Endothelial cell of umbilical vein (primary cell): ENCODE results near the gene DHRS11.

Experiments used
- EZH2 ChIP-seq: IDR thresholded peaks from 2 replicates; pipeline ENCODE4 v1.6.1; 2012; ENCODE audit warnings: borderline replicate concordance, low read depth, mild to moderate bottlenecking, moderate library complexity, low read length, inconsistent platforms; ENCODE audit not compliant: severe bottlenecking
- FOS ChIP-seq: IDR thresholded peaks from 2 replicates; pipeline ENCODE4 v1.6.1; 2011; ENCODE audit warnings: mild to moderate bottlenecking, low read length, moderate library complexity, borderline replicate concordance; ENCODE audit not compliant: insufficient read depth
- JUN ChIP-seq: IDR thresholded peaks from 2 replicates; pipeline ENCODE4 v1.6.1; 2011; ENCODE audit warnings: borderline replicate concordance, low read depth; ENCODE audit not compliant: insufficient read length, insufficient read depth
- MAX ChIP-seq: IDR thresholded peaks from 2 replicates; pipeline ENCODE4 v1.6.1; 2011; ENCODE audit not compliant: insufficient read depth, insufficient read length
- MYC ChIP-seq: IDR thresholded peaks from one replicate; pipeline ENCODE4 v1.6.1; 2011; ENCODE audit warnings: mild to moderate bottlenecking, low read depth, low read length
- POLR2A ChIP-seq: IDR thresholded peaks from 2 replicates; pipeline ENCODE4 v1.6.1; 2012; ENCODE audit warnings: low read depth, mild to moderate bottlenecking, control low read depth, low read length
- POLR2AphosphoS5 ChIP-seq: IDR thresholded peaks from 2 replicates; pipeline ENCODE4 v1.6.1; 2012; ENCODE audit warnings: low read depth, mild to moderate bottlenecking, control low read depth, low read length, moderate library complexity; ENCODE audit not compliant: insufficient read depth
- TF ChIP-seq, protein P1 (sequence below), 2 donors: IDR thresholded peaks; 1 replicate in 1 of 2; 2 replicates in 1 of 2; pipeline ENCODE4 v1.5.1; 2011; ENCODE audit warnings: low read length in 2 of 2, mild to moderate bottlenecking in 2 of 2, moderate library complexity in 2 of 2, control low read depth in 1 of 2, inconsistent platforms in 1 of 2, low read depth in 1 of 2; ENCODE audit not compliant: insufficient read depth in 1 of 2; ENCODE audit errors: extremely low read depth in 1 of 2

GRCh38 chr17:36594626-36595401, 3.1 kb downstream of the DHRS11 start:
- TF ChIP-seq, protein P1, sequence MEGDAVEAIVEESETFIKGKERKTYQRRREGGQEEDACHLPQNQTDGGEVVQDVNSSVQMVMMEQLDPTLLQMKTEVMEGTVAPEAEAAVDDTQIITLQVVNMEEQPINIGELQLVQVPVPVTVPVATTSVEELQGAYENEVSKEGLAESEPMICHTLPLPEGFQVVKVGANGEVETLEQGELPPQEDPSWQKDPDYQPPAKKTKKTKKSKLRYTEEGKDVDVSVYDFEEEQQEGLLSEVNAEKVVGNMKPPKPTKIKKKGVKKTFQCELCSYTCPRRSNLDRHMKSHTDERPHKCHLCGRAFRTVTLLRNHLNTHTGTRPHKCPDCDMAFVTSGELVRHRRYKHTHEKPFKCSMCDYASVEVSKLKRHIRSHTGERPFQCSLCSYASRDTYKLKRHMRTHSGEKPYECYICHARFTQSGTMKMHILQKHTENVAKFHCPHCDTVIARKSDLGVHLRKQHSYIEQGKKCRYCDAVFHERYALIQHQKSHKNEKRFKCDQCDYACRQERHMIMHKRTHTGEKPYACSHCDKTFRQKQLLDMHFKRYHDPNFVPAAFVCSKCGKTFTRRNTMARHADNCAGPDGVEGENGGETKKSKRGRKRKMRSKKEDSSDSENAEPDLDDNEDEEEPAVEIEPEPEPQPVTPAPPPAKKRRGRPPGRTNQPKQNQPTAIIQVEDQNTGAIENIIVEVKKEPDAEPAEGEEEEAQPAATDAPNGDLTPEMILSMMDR (IDR thresholded peaks at IDR 0.05; ENCODE audit: extremely low read depth in 1 of 2, insufficient read depth in 1 of 2, low read depth in 1 of 2, low read length in 2 of 2), result no peak
- TF ChIP-seq POLR2A (no peak), EZH2 (no peak), MYC (no peak), POLR2AphosphoS5 (no peak), MAX (no peak), JUN (no peak), FOS (no peak)
